ENCODE results near the gene AR.

- TF ChIP-seq, protein P1, sequence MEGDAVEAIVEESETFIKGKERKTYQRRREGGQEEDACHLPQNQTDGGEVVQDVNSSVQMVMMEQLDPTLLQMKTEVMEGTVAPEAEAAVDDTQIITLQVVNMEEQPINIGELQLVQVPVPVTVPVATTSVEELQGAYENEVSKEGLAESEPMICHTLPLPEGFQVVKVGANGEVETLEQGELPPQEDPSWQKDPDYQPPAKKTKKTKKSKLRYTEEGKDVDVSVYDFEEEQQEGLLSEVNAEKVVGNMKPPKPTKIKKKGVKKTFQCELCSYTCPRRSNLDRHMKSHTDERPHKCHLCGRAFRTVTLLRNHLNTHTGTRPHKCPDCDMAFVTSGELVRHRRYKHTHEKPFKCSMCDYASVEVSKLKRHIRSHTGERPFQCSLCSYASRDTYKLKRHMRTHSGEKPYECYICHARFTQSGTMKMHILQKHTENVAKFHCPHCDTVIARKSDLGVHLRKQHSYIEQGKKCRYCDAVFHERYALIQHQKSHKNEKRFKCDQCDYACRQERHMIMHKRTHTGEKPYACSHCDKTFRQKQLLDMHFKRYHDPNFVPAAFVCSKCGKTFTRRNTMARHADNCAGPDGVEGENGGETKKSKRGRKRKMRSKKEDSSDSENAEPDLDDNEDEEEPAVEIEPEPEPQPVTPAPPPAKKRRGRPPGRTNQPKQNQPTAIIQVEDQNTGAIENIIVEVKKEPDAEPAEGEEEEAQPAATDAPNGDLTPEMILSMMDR (CRISPR knock-in tag; IDR thresholded peaks at IDR 0.05) = no peak
- TF ChIP-seq RFX5 (IDR thresholded peaks at IDR 0.05; ENCODE audit: low read depth, low read length) (no peak), MXD1 (CRISPR knock-in tag; IDR thresholded peaks at IDR 0.05) (no peak), SIN3A (IDR thresholded peaks at IDR 0.05; ENCODE audit: borderline replicate concordance, low read depth, low read length) (no peak), CENPX (CRISPR knock-in tag; IDR thresholded peaks at IDR 0.05) (no peak), NFYC (CRISPR knock-in tag; IDR thresholded peaks at IDR 0.05) (no peak), HDAC2 (CRISPR knock-in tag; IDR thresholded peaks at IDR 0.05) (no peak), PLSCR1 (CRISPR knock-in tag; IDR thresholded peaks at IDR 0.05; ENCODE audit: borderline replicate concordance) (no peak)
Measured at GRCh38 chrX:67665583-67665982, 121.8 kb downstream of the AR start.
